Epithelial cell of esophagus (primary cell): ENCODE measurements around the gene DOCK9.

ENCODE experiments used
- DNase-seq: peaks from one replicate; pipeline ENCODE4 v3.0.0; 2010; ENCODE audit warnings: low read depth
- H3K4me3 ChIP-seq: 2 replicates; pipeline ENCODE4 v1.5.1; 2011; ENCODE audit warnings: mild to moderate bottlenecking, low read length, control low read depth
- TF ChIP-seq, protein P1 (sequence below): IDR thresholded peaks from 2 replicates; pipeline ENCODE4 v1.5.1; 2011; ENCODE audit warnings: low read depth, mild to moderate bottlenecking, low read length, control low read depth, inconsistent platforms; ENCODE audit not compliant: insufficient read depth; ENCODE audit errors: missing control alignments

Gene DOCK9

GRCh38 chr13:98785405-98785804 is 192.5 kb downstream of the DOCK9 start:
- H3K4me3 ChIP-seq: no peak overlapping the region
- DNase-seq: peak; percentile 14
- TF ChIP-seq, protein P1, sequence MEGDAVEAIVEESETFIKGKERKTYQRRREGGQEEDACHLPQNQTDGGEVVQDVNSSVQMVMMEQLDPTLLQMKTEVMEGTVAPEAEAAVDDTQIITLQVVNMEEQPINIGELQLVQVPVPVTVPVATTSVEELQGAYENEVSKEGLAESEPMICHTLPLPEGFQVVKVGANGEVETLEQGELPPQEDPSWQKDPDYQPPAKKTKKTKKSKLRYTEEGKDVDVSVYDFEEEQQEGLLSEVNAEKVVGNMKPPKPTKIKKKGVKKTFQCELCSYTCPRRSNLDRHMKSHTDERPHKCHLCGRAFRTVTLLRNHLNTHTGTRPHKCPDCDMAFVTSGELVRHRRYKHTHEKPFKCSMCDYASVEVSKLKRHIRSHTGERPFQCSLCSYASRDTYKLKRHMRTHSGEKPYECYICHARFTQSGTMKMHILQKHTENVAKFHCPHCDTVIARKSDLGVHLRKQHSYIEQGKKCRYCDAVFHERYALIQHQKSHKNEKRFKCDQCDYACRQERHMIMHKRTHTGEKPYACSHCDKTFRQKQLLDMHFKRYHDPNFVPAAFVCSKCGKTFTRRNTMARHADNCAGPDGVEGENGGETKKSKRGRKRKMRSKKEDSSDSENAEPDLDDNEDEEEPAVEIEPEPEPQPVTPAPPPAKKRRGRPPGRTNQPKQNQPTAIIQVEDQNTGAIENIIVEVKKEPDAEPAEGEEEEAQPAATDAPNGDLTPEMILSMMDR: no peak

DNA sequence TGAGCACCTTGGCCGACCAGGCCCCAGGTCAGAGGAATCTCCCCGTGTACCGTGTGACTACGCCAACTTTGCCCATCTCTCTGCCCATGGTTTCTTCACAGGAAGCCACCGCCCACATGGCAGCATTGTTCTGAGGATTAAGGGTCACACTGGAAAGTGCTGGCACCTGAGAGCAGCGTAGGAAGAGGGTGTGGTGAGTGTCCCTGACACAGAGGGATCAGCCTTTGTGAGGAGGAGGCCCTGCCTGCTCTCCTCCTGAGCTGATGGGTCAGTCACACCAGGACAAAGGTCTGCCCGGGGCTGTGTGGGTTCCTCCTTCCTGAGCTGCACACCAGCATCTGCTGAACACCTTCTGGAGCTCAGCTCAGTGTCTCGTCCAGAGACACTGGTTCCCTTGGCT is 193.2 kb downstream of the DOCK9 start:
- no peak overlapping the region for H3K4me3 ChIP-seq
- TF ChIP-seq, protein P1: no peak
- peak; percentile 11 for DNase-seq

GRCh38 chr13:98783856-98784478 is 193.9 kb downstream of the DOCK9 start:
- peak; percentile 10 for DNase-seq
- TF ChIP-seq, protein P1: no peak
- H3K4me3 ChIP-seq: no peak overlapping the region

DNA sequence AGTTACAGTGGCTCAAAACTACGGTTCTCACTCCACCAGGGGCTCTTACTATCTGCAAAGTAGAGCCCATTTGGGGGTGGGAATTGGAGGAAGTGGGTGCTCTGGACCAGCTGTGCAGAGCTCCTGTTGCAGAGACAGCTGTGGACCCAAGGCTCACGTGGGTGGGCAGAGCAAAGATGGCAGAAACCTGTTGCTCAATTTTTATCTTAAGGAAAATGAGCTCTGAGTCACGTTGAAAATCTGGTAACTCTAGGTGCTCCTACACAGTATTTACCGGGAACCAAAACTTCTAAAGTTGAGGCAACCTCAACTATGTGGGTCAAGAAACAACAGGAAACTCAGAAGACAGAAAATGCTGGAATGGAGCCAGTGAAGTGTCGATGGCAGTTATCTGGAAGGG is 195.2 kb downstream of the DOCK9 start:
- TF ChIP-seq, protein P1: no peak
- no peak overlapping the region for H3K4me3 ChIP-seq
- peak; percentile 80 for DNase-seq

DNA sequence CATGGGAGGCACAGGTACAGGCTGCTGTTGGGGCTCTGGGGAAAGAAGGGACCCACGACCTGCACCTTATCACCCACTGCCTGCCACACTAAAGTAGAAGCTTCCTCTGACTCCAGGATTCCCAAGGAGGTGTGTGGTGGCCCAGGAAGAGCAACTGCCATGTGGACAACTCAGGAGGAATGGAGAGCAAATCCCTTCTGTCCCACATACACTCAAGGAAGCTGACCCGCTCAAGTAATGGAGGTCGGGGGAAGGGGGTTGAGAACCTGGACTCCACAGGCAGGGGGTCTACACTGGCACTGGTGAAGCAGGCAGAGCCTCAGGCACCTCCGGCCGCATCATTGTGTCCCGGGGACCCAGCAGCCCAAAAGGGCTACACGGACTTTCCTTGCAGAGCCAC is 196.0 kb downstream of the DOCK9 start:
- no peak for DNase-seq
- TF ChIP-seq, protein P1: no peak

GRCh38 chr13:98781470-98781869 is 196.4 kb downstream of the DOCK9 start:
- DNase-seq: no peak
- TF ChIP-seq, protein P1: no peak
- H3K4me3 ChIP-seq: no peak overlapping the region

More for the DNA sequence above, 196.0 kb downstream of the DOCK9 start:
- no peak overlapping the region for H3K4me3 ChIP-seq

GRCh38 chr13:98781045-98781444 is 196.8 kb downstream of the DOCK9 start:
- no peak overlapping the region for H3K4me3 ChIP-seq
- DNase-seq: no peak

More at GRCh38 chr13:98781045-98781444, 196.8 kb downstream of the DOCK9 start:
- TF ChIP-seq, protein P1: no peak
